Hepatocyte (in vitro differentiated cells): ENCODE data around the gene RFNG.

Experiments used
- CTCF ChIP-seq: fragments of 200-600 bp; sonication (generic); IDR thresholded peaks from 2 replicates; pipeline ENCODE4 v1.5.1; 2016; ENCODE audit warnings: antibody characterized with exemption, mild to moderate bottlenecking; ENCODE audit not compliant: poor library complexity
- EZH2 ChIP-seq: fragments of 200-600 bp; sonication (generic); IDR thresholded peaks from 2 replicates; pipeline ENCODE4 v1.6.1; 2016; ENCODE audit warnings: antibody characterized with exemption, mild to moderate bottlenecking, borderline replicate concordance
- EZH2phosphoT487 ChIP-seq: fragments of 200-600 bp; sonication (generic); IDR thresholded peaks from one replicate; pipeline ENCODE4 v1.6.1; 2018; ENCODE audit warnings: antibody characterized with exemption, mild to moderate bottlenecking, low read depth, moderate library complexity; ENCODE audit not compliant: unreplicated experiment, severe bottlenecking

GRCh38 chr17:82016061-82016874, 35.3 kb downstream of the RFNG start:
- TF ChIP-seq EZH2 (no peak), CTCF (no peak), EZH2phosphoT487 (no peak)
